Measurements from ENCODE around the gene IFNLR1.

Gene IFNLR1

DNA sequence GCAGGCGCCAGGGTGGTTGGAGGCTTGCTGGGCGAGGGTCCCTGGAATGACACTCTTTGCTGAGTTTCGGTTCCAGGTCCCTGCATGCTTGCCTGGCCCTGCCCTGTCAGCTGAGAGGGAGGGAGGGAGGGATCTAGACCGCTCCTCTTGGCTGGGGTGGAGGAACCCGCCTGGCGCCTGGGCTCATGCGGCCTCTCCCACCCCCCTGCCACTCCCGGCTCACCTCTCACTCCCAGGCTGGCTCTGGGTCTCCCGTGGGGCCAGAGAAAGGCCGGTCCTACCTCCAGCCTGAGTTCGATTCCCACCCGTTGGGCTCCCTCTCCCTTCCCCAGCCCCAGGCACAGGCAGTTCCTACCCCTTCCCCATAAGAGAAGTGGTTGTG lies 19.0 kb upstream of the IFNLR1 start:
- FAIRE-seq (no peak), DNase-seq (ENCODE audit: low spot score) (no peak)

DNA sequence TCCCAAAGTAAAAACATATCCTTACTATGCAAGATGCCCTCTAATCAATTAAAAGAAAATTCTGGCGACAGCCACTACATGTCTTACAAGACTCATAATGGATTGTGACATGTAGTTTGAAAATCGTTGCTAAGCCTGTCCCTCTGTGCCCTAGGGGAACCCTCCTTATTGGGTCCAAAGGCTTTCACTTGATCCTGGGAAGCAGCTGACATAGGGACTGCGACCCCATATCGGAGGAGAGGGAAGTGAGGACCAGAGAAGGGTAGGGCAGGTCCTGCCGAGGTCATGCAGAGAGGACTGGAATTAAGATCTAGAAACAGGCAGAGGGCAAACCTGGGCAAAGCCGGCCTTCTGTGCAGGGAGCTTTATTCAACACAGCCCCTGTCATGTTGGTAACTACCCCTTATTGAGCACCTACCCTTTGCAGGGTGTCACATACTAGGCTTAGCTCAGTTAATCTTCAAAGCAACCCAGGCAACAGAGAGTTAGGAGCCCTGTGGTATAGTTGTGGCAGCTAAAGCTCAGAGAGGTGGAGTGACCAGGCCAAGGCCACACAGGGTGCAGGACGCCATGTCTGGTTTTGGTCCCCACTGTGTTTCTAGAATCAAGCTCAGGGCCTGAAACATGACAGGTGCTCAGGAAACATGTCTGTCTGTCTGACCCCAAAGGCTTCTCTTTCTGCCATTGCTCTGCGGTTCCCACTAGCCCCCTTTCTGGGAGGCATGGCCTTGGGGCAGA lies 18.4 kb upstream of the IFNLR1 start:
- DNase-seq (ENCODE audit: low spot score): no peak
- no peak for FAIRE-seq

DNA sequence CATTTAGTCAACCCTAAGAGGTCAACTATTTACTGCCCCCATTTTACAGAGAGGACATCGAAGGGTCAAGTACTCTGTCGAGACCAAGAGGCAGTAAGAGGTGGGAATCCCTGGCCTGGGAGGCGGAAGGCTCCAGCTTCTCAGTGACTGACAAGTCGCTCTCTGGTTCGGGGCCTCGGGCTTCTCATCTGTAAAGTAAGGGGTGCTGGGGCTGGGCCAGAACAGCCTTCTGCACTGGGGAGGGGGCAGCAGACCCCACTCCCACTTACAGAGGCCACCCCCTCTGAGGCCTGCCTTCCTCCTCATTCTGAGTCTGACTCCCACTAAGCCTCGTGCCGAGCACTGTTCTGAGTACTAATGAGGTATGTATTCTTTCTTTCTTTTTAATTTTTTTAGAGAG lies 17.0 kb upstream of the IFNLR1 start:
- FAIRE-seq: no peak
- DNase-seq (ENCODE audit: low spot score): no peak

DNA sequence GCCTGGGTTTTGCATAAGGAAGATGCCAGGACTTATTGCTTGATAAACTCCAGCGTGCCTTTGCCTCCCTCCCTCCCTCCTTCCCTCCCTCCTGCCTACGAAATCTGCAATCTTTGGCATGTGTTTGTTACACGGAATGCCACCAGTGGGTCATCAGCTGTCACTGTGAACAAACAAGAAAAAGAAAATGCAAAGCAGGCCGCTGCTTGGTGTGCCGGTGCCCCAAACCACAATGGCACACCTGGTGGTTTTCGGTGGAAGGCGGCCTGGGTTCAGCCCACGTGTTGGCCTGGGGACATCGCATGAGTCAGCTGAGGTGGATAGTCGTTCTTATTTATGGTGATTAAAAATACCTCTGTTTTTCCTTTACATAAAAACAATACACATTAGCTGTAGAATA lies 16.3 kb upstream of the IFNLR1 start:
- DNase-seq (ENCODE audit: low spot score) (peak; percentile 69), FAIRE-seq (no peak)

DNA sequence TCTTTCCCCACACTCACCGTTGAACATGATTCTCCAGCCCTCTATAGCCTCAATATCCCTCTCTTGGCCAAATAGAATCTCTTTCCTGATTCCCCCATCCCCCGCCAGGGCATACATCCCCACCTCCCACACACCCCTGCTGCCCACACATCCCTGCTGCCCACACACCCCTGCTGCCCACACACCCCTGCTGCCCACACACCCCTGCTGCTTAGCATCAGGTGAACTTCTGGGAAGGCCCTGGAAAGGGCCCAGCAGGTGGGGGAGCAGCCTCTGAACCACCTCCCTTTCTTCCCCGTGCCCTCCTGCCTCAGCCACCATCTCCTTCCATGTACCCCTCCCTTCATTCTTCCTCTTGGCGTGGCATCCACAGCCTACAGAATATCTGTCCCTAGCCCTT lies 15.9 kb upstream of the IFNLR1 start:
- DNase-seq (ENCODE audit: low spot score): no peak
- FAIRE-seq: no peak

DNA sequence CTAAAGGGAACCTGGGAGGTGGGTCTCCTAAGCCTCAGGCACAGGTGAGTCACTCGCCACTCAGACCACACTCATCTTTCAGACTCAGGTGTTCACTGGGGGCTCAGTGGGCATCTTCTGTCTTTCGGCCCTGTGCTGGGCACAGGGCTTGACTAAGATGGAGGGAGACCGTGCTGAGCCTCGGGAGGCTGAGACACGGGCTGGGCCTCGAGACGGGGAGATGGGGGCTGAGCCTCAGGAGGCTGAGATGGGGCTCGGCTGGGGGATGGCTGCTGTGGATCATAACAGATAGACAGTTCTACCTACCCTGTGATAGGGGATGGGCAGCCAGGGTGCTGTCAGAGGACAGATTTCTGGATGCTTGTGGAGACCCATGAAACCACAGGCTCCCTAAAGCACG lies 15.5 kb upstream of the IFNLR1 start:
- FAIRE-seq (no peak), DNase-seq (ENCODE audit: low spot score) (no peak)

DNA sequence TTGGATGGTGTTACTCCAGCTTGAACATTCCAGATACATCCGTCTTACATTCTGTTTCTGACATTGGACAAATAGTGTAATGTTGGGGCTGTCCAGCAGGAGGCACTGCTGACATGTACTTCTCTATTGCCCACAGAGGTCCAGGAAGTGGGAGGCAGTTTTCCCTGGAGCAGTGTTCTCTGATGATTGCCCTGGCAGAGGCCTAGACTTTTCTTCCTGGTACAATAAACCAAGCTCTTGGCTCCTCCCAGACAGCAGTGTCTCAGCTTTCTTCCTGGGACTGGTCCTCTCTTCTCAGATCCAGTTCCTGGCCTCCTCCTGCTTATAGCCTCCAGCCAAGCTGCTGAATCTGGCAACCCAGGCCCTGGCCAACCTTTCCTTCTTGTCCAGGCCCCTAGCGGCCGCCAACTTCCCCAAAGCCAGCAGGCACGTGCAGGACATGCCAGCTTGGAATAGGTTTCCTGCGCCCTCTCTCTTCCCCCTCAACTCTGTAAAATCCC lies 14.9 kb upstream of the IFNLR1 start:
- FAIRE-seq (no peak), DNase-seq (ENCODE audit: low spot score) (peak; percentile 62)

DNA sequence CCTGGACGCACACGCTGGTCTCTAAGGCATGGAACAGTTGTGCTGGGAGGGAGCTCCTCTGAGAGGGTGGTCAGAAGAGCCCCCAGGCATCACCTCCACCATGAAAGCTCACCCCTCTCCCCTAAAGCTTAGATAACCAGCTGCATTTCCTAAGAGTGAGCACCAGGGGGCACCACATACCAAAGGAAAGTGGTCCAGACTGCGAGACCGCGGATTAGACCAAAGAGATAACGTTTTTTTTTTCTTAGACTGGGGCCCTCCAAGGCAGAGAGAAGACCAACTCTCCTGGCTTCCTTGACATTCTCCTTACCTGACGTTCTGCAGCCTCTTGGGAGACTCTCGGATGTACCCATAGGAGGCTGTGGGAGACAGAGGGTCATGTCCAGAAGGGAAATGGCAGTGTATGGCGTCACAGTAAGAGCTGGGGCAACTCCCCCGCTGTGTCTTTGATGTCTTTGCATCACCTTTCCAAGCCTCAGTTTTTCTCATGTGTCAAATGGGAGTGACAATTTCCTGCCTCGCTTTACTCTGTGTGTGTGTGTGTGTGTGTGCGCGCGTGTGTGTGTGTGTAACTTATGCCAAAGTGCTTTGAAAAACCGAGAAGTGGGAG lies 12.3 kb upstream of the IFNLR1 start:
- DNase-seq (ENCODE audit: low spot score) (peak; percentile 73), FAIRE-seq (no peak)

DNA sequence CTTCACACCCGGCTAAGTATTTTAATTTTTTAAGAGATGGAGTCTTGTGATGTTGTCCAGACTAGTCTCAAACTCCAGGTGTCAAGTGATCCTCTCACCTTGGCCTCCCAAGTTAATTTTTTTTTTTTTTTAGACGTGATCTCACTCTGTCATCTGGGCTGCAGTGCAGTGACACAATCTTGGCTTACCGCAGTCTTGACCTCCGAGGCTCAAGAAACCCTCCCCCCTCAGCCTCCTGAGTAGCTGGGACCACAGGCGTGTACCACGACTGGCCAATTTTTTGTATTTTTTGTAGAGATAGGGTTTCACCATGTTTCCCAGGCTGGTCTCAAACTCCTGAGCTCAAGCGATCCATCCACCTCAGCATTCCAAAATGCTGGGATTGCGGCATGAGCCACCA lies 11.7 kb upstream of the IFNLR1 start:
- FAIRE-seq: no peak
- DNase-seq (ENCODE audit: low spot score): no peak

DNA sequence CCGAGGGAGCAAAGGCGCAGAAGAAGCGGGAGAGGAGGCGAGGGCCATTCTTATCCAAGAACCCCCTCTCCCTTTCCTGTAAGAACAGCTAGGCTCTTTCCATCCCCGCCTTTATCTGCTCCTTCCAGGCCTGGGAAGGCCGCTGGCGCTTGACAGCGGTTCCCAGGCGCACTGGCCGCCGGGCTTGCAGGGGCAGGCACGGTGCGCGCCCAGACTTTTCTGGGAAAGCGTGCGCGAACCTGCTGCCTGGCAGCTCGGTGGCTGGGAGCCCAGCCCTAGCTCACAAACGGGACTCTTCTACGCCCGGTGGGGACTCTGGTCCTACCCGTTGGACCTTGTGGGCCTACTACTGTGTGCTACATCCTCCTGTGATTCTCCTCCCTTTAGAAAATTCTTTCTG lies 8.8 kb upstream of the IFNLR1 start:
- no peak for FAIRE-seq
- no peak for DNase-seq (ENCODE audit: low spot score)

DNA sequence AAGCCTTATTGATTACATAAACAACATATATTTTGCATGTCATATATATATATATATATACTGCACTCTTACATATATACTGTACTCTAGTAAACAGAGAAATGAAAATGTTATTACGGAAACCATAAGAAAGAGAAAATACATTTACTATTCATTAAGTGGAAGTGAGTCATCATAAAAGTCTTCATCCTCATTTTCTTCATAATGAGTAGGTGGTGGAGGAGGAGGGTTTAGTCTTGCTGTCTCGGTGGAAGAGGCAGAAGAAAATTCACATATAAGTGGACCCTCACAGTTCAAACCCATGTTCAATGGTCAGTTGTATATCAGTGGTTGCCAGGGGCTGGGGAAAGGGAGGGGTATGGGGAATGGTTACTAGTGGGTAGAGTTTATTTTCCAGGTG lies 8.0 kb upstream of the IFNLR1 start:
- FAIRE-seq: no peak
- no peak for DNase-seq (ENCODE audit: low spot score)

DNA sequence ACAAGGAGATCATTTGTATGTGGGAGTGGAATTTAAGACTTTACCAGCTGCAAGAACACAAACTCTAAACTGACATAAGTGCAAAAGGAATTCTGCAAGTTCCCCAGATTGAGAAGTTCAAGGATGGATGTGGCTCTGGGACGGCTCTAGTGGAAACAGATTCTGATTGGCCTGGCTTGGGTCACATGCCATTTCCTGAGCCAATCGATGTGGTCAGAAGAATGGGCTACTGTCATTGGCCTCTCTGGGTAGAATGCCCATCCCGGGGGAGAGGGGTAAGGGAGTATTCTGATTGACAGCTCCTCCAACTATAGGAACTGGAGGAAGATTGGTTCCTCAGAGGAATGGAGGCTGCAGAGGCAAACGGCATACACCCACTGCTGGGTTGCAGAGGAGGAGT lies 6.0 kb upstream of the IFNLR1 start:
- FAIRE-seq (no peak), DNase-seq (ENCODE audit: low spot score) (no peak)

DNA sequence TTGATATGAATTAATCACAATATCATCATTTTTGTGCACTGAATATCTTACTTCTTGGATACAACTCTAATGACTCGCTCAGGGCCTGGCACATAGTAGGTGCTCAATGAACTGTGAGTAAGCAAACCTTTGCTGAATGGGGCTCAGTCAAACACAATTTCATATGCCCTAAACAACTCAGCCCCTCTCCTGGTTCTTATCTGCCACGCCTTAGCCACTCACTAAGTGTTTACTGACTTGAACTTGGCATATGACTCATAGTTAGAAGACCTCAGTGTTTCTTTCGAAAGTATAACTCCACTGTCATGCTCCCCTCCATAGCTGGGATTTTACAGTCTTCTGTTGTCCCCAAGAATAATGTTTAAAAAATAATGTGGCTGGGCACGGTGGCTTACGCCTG lies 4.8 kb upstream of the IFNLR1 start:
- FAIRE-seq (no peak), DNase-seq (ENCODE audit: low spot score) (peak; percentile 62)

DNA sequence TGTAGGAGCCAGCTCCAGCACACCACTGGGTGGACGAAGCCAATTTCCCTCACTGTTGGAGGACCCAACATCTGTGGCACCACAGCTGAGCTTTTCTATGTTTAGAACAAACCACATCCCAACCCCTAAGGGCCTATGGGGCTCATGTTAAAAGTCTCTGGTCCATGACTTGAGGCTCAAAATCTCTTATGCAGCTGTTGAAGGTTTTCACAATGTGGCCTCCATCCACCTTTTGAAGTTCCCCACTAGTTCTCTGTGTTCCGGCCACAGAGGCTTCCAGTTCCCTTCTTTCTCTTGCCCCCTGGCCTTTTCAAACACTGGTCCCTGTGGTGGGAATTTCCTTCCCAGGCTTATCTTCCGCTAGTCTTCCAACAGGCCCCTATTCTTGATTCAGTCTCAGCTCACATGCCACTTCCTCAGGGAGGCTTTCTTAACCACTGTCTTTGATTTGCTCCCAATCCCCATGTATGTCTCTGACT lies 3.9 kb upstream of the IFNLR1 start:
- no peak for FAIRE-seq
- no peak for DNase-seq (ENCODE audit: low spot score)

DNA sequence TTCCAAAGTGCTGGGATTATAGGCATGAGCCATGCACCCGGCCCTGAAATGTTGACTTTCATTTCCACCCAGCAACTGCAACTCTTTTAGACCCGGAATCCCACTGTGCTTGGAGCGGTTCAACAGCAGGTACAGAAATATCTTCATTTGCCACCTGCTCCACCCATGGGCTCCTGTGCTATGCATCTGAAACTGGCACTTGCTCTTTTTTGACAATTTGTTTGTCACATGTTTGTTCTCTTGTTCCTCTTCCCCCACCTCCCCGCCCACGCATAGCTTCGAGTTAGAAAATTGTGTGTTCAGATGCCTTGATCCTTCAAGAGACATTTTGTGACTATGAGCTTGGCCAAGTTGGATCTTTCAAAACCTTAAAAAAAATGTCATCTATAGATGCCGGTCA lies 2.4 kb upstream of the IFNLR1 start:
- FAIRE-seq (no peak), DNase-seq (ENCODE audit: low spot score) (no peak)

DNA sequence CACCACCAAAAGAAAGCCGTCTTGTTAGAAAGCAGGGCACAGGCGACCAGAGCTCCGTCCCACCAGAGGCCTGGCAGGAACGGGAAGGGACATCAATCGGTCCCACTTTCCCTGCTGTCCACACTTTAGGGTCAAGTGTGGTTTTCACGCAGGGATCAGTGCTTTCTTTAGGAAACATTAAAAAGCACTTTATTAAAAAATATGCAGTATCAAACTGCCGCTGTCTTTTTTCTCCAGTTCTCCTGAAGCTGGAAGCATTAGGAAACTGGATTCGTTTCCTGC lies 437 bp downstream of the IFNLR1 start:
- no peak for FAIRE-seq
- DNase-seq (ENCODE audit: low spot score): no peak

DNA sequence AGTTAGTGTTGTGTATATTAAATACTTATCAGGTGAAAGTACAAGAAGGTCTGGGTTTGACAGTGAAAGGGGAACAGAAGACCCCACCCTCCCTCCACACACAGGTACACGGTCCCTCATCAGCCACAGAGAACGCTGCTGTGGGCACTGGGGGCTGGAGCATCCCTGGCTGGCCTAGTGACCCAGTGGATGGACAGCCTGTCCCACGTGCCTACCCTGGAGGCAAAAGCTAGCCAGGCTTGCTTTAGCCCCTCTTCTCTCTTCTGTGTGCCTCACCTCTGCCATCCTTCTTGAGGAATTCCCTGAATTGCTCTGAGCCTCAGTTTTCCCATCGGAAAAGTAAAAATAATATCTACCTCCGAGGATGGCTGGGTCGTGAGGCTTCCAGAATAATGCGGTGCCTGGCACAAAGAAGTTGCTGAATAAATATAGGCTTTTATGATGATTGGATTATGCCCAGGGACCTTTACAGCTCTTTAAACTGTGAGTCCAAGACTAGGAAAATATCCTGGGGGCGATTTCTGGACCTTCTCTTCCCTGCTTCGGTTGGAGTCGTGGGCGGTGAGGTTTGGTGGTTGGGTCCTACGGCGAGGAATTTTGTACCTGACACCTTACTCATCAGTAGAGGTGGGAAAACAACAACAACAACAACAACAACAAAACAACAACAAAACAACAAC lies 918 bp downstream of the IFNLR1 start:
- FAIRE-seq: no peak
- DNase-seq (ENCODE audit: low spot score): no peak

DNA sequence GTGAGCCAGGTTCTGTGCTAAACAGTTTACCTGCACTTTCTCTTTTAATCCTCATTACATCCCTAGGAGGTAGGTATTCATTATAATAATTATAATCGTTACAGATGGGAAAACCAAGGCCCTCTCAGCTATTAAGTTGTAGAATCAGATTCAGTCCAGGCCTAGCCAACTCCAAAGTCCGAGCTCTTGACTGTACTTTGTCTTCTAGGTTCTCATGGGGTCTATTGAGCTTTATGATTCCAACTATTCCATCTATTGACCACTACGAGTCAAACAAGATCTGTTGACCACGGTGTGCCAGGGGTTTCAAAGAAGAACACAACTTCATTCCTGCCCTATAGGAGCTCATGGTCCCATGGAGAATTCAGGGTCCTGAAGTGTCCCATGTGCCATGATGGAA lies 2.0 kb downstream of the IFNLR1 start:
- FAIRE-seq: no peak
- DNase-seq (ENCODE audit: low spot score): no peak

DNA sequence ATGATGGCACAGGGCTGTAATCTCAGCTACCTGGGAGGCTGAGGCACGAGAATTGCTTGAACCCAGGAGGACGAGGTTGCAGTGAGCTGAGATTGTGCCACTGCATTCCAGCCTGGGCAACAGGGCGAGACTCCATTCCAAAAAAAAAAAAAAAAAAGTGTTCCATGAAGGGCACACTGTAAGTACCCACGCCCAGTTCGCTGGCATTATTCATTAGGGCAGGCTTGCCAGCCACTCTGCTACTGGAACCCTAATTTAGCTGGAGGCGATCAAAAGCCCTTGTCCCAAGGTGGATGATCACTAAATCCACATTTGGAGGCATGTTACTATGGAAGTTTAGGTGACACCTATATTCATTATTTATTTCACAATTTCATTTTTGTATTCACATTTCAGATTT lies 5.0 kb downstream of the IFNLR1 start:
- FAIRE-seq (no peak), DNase-seq (ENCODE audit: low spot score) (no peak)

DNA sequence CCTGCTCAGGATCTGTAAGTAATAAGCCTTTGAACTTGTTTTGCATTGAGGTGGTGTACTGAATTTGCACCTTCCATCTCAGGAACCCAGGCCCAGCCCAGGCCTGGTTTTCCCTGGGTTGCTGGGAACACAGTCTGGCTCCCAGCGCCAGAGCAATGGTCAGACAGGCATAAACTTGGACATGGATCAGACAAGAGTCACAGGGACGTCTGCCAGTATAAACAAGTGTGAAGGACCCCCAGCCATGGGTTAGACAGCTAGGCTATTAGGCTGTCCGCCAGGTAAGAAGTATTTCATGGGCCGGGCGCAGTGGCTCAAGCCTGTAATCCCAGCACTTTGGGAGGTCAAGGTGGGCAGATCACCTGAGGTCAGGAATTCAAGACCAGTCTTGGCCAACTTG lies 5.5 kb downstream of the IFNLR1 start:
- no peak for FAIRE-seq

DNA sequence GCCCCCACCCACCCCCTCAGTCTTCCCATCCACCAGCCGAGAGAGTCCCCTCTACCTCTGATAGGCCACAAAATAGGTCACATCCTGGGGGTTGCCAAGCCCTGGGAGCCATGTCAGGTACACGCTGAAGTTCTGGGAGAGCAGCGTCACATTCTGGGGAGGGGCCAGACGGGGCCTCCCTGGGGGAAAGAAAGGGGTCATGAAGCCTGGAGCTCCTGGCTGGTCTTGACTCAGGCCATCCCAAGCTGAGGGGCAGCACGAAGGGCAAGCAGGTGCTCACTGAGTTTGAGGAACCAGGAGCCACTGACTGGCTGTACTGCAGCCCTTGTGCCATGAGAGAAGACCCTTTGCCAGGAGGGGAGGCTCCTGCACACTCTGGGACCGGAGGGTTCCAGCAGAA lies 6.4 kb downstream of the IFNLR1 start:
- no peak for FAIRE-seq
- no peak for DNase-seq (ENCODE audit: low spot score)

More for the DNA sequence above, 5.5 kb downstream of the IFNLR1 start:
- DNase-seq (ENCODE audit: low spot score): no peak

DNA sequence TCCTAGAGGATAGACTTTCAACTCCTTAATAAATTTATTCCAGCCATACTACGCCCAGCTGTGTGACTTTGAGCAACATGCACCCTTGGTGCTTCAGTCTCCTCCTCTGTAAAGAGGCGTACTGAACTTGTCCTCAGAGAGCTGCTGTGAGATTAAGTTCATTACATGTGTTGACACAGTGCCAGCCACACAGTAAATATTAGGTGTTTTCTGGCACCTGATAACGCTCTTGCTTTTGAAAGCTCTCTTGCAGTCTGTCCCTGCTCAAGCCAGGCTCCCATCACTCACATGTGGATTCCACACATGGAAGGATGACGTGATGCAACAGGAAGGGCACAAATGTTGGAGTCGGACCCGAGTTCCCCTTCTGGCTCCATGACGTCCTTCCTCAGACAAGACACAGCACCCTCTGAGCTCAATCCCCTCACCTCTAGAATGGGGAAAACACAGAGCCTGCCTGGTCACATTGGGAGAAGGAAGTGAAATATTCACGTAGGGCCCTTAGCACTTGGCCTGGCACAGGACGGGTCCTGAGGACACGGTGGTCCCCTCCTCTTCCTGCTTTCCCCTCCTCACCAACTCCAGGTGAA lies 7.7 kb downstream of the IFNLR1 start:
- peak; percentile 9 for FAIRE-seq
- no peak for DNase-seq (ENCODE audit: low spot score)
